AG04450 (cell line): ENCODE measurements around the gene ADGRG7. TPM values are rescaled to one million over a fixed set of nuclear protein-coding genes. Genes with fewer than 3 reads are reported as not detected.

Source experiments
- CTCF ChIA-PET: fragments of 300-600, 350-600 bp; formaldehyde crosslinking; extraction: SDS; loops from one replicate; lab custom pipeline; 2022; ENCODE audit warnings: antibody characterized with exemption, inconsistent platforms; lab: Charles Lee
- POLR2A ChIA-PET: fragments of 350-600 bp; formaldehyde crosslinking; extraction: SDS; loops from one replicate; lab custom pipeline; 2021; ENCODE audit warnings: antibody characterized with exemption, inconsistent platforms; lab: Yijun Ruan, JAX
- DNase-seq: peaks from one replicate; pipeline ENCODE4 v3.0.0-alpha.2; 2011; ENCODE audit warnings: low read depth, low spot score
- H3K27ac ChIP-seq: one replicate; pipeline ENCODE4 v1.5.1; 2012; ENCODE audit warnings: low read depth, low read length, control low read depth
- H3K27me3 ChIP-seq: one replicate; pipeline ENCODE4 v1.6.0; 2012; ENCODE audit warnings: low read length; ENCODE audit not compliant: control insufficient read depth, insufficient read depth
- H3K4me3 ChIP-seq: 2 replicates; pipeline ENCODE4 v1.5.1; 2011; ENCODE audit warnings: mild to moderate bottlenecking, low read depth, low read length, control low read depth
- H3K9me3 ChIP-seq: 2 replicates; pipeline ENCODE4 v1.5.1; 2012; ENCODE audit warnings: low read length; ENCODE audit not compliant: control insufficient read depth, insufficient read depth
- CTCF ChIP-seq: IDR thresholded peaks from 2 replicates; pipeline ENCODE4 v1.5.1; 2011; ENCODE audit warnings: low read depth, low read length, control low read depth, inconsistent platforms
- polyA plus RNA-seq: library from polyadenylated mRNA; depleted of rRNA; stranded (reverse); fragments of >200 nt; gene quantifications from 2 replicates; pipeline ENCODE4 v1.2.3, GENCODE V29; 2011

Gene ADGRG7
- polyA plus RNA-seq, 1 experiment = not detected

- no peak overlapping the region for H3K4me3 ChIP-seq
- POLR2A ChIA-PET = no interaction called here
- no peak for TF ChIP-seq CTCF
- no peak overlapping the region for H3K27ac ChIP-seq
- no peaks in the 10 kb centered on the region for H3K9me3 ChIP-seq
- CTCF ChIA-PET = interaction anchor here (1.3 kb wide), 1 partner anchor 100 kb away, joined by 8 read pairs; no protein-coding TSS in a partner anchor
- H3K27me3 ChIP-seq = no peaks in the 10 kb centered on the region
- no peak for DNase-seq
Observed at GRCh38 chr3:100563228-100563627, 46.2 kb upstream of the ADGRG7 start.

- H3K9me3 ChIP-seq = no peaks in the 10 kb centered on the region
- CTCF ChIA-PET = interaction anchor here (1.3 kb wide), 1 partner anchor 101 kb away, joined by 8 read pairs; no protein-coding TSS in a partner anchor
- TF ChIP-seq CTCF = no peak
- POLR2A ChIA-PET = no interaction called here
- H3K4me3 ChIP-seq = no peak overlapping the region
- no peak overlapping the region for H3K27ac ChIP-seq
- DNase-seq = no peak
- no peaks in the 10 kb centered on the region for H3K27me3 ChIP-seq
Observed at GRCh38 chr3:100563652-100564211, 45.7 kb upstream of the ADGRG7 start.

- H3K9me3 ChIP-seq = no peaks in the 10 kb centered on the region
- DNase-seq = no peak
- ChIA-PET POLR2A (interaction anchor here (1.0 kb wide), 1 partner anchor 78 kb away, joined by 3 read pairs; the partner anchor contains the start of gene TMEM45A), CTCF (interaction anchor here (0.7 to 1.7 kb wide), 2 partner anchors 21 to 145 kb away, joined by 3 to 6 read pairs; no protein-coding TSS in a partner anchor)
- no peaks in the 10 kb centered on the region for H3K27me3 ChIP-seq
- no peak for TF ChIP-seq CTCF
- no peak overlapping the region for H3K27ac ChIP-seq
- H3K4me3 ChIP-seq = no peak overlapping the region
Observed at GRCh38 chr3:100570811-100571210, 38.6 kb upstream of the ADGRG7 start.

- H3K27ac ChIP-seq = no peak overlapping the region
- ChIA-PET POLR2A (no interaction called here), CTCF (interaction anchor here (0.7 to 4.0 kb wide), 5 partner anchors 16 to 323 kb away, joined by 4 to 27 read pairs (median 5); no protein-coding TSS in a partner anchor)
- no peak overlapping the region for H3K4me3 ChIP-seq
- no peak for DNase-seq
- no peaks in the 10 kb centered on the region for H3K27me3 ChIP-seq
- no peak for TF ChIP-seq CTCF
- no peaks in the 10 kb centered on the region for H3K9me3 ChIP-seq
Observed at GRCh38 chr3:100574536-100574935, 34.9 kb upstream of the ADGRG7 start.

- POLR2A ChIA-PET = no interaction called here
Observed at GRCh38 chr3:100575704-100576103, 33.7 kb upstream of the ADGRG7 start.

More at GRCh38 chr3:100575704-100576103, 33.7 kb upstream of the ADGRG7 start:
- DNase-seq = no peak
- no peaks in the 10 kb centered on the region for H3K27me3 ChIP-seq
- no peak for TF ChIP-seq CTCF
- H3K27ac ChIP-seq = no peak overlapping the region
- H3K4me3 ChIP-seq = no peak overlapping the region
- no peaks in the 10 kb centered on the region for H3K9me3 ChIP-seq
- CTCF ChIA-PET = interaction anchor here (2.1 to 4.0 kb wide), 3 partner anchors 14 to 112 kb away, joined by 7 to 27 read pairs (median 7); no protein-coding TSS in a partner anchor
